ENCODE data around the gene BANF1.
"Not testable (repeated sequence)": the region's sequence is repeated elsewhere in the genome, so short reads cannot be mapped to it uniquely, and the experiment has no call there.

Gene BANF1

GRCh38 chr11:65978391-65979238, 23.7 kb upstream of the BANF1 start:
- no peak for DNase-seq (ENCODE audit: low read depth)

DNA sequence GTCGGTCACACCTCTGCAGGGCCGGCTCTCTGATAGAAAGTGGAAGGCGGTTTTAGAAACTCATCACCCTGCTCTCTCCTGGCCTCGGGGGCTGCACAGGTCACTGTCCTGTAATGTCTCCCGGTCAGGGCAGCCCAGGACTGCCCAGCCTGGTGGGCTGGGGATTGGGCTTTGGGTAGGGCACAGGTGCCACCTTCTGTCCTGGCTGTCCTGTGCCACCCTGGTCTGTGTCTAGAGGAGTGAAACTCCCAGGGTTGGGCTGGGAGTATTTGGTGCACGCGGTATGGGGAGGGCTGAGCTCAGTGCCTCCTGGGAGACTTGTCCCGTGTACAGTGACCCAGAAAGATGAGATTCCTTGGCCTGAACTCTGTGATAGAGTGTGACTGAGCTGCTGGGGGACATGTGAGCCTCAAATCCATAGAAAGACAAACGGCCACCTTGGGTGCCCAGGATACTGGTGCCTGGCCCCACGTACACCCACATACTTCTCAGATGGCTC, 23.0 kb upstream of the BANF1 start:
- no peak for DNase-seq (ENCODE audit: low read depth)

DNA sequence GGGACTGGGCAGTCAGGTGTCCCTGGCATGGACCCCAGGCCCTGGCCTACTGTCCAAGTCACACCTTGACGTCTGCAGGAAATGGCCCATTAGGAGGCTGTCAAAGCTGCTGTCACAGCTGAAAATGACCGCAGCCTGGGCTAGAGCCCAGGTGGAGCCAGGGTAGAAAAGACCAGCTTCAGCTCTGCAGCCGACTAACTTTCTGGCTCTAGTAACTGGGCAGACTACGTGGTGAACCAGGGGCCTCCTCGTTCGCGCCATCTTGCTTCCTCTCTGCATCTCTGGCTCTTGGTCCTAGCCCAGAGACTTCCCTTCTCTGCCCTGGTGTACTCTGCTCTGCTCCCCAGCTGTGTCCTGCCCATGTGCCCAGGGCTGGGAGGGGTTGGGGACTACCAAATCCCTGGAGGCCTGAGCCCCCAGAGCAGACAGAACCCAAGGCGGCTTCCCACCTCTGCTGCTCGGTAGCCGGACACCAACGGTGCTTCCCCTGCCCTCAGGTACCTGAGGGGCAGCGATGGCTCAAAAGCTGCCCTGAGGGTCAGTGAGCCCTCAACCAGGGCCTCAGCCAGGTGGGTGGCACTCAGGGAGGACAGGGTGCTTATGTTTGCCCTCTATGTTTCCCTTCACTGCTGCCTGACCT, 21.1 kb upstream of the BANF1 start:
- DNase-seq (ENCODE audit: low read depth), result no peak

DNA sequence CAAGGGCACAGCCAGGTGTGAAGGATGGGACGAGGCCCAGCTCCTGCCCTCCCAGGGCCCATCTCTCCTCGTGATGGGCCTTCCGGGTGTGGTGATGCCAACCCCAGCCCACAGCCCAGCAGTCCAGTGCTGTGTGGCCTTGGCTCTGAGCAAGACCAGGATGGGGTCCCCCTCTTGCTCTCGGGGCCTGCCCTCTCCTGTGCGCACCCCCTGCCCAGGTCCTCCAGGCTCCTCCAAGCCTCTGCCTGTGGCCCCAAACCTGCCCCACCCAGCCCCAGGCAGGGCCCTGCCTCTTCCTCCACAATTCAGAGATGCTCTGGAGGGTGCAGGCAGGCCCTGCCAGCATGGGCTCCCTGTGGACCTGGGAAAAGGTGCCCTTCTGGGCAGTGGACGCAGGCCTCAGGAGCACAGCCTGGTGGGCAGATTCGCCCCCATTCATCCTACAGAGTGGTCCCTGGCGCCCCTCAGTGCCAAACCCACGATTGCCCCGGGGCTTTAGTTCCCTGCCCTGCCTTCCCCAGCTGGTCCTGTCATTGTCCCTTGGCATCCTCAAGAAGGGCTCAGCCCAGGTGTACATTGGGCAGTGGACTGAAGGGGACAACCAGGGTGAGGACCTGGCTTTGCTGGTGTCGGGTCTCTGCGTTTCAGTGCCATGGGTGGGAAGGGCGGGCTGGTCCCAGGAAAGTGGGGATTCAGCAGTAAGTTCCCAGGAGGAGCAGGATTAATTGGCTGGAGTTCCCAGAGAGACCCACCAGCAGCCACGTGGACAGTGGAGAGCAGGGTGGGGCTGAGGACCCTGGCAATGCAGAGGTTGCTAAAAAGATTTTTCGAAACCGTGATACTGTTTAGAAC, 20.1 kb upstream of the BANF1 start:
- no peak for DNase-seq (ENCODE audit: low read depth)

DNA sequence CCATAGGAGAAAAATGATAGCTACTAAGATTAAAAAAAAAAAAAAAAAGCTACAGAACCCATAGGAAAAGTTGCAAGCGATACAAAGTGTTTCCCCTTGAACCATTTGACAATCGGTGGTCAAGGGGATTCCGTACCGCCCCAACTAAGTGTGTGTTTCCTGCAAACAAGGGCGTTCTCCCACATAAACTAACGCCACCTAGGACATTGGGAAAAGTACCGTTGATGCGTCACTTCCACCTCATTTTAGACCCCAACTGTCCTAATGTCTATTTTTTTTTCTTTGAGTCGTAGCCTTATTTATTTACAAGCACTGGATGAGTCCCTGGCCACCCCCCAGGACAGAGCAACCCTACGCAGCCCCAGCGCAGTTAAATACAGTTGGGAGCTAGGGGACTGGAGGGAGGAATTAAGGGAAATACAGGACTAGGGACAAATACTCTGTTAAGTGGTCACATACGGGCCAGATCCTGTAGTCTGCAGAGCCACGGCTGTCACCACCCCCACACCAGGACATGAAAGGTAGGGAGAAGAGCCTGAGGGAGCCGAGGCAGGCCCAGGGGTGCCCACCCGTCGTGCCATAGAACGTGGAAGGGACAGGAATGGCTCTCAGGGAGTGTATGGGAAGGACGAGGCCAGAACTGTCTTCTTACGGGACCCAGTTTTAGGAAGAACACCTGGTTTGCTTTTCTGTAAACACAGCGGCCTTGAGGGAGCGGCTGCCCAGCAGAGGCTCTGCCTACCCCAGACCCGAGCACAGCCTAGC, 19.3 kb upstream of the BANF1 start:
- DNase-seq (ENCODE audit: low read depth), result no peak

- no peak for DNase-seq (ENCODE audit: low read depth)
Measured at GRCh38 chr11:65983589-65983987, 18.7 kb upstream of the BANF1 start.

DNA sequence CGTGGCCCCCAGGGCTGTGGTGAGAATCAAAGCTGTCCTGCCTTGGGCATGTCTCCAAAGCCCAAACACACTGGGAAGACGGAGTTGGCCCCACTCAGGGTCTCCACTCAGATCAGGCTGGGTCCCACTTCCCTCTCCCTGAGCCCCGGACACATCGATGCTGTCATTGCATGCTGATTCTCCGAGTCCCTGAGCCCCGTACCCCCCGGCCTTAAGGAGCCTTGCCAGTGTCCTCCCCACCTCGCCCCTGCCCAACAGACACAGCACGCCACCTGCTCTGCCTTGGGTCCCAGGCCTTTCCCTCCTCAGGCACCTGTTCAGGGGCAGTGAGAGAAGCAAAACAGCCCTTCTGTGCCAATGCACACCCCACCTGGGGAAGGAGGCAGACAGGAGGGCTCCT, 15.0 kb upstream of the BANF1 start:
- no peak for DNase-seq (ENCODE audit: low read depth)

DNA sequence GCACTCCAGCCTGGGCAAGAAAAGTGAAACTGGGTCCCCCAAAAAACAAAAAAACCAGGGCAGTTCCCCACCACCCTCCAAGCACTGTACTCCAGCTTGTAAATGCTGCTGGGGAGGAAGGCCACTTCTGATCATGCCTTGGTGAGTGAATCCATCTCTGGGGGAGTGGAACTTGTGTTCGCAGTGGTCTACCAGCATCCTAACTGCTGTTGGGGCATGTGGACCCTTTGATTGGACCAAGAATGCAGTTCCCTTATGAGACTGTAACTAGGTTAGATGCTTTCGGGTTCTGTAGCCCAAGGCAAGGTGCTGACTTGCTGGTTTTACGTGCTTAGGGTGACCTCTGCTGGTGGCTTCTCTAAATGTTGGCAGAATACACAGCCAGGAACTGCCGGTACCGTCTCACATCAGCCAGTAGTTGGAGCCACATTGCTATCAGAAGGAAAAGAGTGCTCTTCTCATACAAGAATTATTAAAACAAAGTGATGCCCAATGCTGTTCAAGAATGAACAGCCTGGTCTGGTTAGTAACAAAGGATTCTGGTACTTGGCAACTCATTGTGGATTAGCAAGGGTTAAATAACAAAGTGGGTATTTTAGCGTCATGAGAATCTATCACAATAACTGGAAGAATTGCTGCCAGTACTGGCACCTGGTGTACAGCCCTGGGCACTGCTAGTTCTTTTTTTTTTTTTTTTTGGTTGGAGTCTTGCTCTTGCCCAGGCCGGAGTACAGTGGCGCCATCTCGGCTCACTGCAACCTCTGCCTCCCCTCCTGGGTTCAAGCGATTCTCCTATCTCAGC, 13.3 kb upstream of the BANF1 start:
- peak; percentile 68 for DNase-seq (ENCODE audit: low read depth)

DNA sequence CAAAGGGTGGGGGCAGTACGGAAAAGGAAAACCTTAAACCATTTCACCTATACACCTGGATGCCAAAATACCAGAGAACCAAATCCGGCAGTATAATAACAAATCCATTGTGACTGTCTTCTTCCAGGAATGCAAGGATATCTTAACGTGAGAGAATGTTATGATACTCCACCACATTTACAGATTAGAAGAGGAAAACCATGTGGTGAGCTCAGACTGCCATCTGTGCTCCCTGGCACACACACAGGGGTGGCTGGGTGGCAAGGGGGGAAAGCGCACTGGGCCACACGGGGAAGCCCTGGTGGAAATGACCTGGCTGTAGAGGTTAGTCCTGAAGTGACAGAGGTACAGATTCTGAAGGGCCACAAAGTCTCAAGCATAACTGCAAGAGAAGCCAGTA, 10.2 kb upstream of the BANF1 start:
- DNase-seq (ENCODE audit: low read depth), result no peak

GRCh38 chr11:65997286-65997685, 5.0 kb upstream of the BANF1 start:
- DNase-seq (ENCODE audit: low read depth), result no peak

DNA sequence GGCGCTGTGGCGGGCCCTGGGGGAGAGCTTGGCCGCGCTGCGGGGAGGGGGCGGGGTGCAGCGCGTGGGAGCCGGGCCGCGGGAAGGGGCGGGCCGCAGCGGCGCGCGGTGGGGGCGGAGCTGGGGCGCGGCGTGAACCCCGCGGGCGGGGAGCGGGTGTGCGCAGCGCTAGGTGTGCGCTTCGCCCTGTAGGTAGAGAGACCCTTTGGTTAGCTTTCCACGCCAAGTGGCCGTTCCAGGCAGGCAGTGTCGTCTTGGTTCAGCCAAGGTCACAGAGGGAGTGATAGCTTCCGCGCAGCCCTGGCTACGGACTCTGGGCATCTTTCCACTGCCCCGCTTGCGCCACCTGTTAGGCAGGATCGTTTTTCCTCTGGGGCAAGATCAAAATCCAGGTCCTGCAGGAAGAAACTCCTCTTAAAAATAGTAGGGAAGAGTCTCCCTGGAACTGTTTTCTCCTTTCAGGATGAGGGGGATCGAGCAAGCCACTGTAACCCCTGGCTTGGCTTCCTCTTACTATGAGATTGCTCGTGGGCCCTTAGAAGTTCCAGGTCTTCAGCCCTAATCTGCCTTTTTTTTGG, 434 bp downstream of the BANF1 start:
- peak; percentile 72 for DNase-seq (ENCODE audit: low read depth)

- DNase-seq (ENCODE audit: low read depth), result no peak
Measured at GRCh38 chr11:66003291-66003690, 988 bp downstream of the BANF1 start.

- DNase-seq (ENCODE audit: low read depth), result no peak
Measured at GRCh38 chr11:66004186-66004585, 1.9 kb downstream of the BANF1 start.

DNA sequence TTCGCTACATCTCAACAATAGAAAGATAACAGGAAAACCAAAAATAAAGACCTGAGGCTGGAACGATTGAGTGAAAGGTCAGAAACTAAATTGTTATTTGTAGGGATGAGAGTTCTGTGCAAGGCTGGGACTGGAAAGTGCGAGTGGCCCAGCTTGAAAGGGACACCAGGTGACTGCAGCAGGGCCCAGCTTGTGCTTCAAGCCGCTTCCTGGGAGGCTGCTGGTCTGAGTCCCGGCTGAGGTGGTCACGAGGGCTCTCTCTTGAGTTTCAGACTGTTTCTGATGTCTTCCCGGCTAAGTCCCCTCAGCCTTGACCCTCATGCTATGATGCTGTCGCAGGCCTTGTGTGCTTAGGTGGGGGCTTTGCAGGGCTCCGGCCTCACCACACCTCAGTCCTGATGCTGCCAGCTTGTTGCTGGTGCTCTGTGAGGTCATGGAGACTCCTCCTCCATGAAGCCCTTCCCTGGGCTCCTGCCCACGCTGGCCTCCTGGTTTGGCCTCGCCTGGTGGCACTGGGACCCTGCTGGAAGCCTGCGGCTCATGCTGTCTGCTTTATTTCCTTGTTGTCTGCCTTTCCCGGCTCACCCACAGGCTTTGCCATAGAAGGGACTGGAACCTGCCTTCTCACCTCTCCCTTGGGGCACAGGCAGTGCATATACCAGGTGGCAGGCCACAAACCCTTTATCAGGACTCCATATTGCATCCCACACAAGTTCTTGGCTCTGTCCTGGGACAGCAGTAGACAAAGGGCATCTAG, 4.0 kb downstream of the BANF1 start:
- DNase-seq (ENCODE audit: low read depth), result no peak

DNA sequence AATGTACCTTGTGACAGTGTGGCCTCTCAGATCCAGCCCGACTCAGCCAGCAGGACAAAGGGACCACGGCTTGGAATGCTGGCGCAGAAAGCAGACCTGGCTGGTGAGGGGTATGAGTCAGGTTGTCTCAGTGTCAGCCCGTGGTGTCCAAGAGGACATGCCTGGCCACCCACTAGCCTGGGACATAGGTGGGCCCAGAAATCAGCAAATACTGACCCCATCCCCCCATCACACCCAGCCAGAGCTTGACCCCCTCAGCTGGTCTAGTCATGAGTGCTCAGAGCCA, 4.5 kb downstream of the BANF1 start:
- no peak for DNase-seq (ENCODE audit: low read depth)

- no peak for DNase-seq (ENCODE audit: low read depth)
Measured at GRCh38 chr11:66007201-66007634, 4.9 kb downstream of the BANF1 start.

DNA sequence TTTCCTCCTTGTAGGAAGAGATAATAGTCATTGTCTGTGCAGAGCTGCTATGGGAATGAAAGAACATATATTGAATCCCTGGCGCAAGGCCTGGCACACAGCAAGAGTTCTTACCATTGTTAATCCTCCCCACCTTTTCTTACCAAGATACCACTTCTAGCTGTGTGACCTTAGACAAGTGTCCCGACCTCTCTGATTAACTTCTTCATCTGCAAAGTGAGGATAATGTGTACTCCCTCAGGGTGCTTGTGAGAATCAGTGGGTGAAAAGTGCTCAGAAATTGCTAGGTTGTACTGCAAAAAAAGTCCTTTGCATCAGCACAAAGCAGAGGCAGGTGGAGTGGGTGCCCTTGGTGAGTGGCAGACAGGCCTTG, 5.8 kb downstream of the BANF1 start:
- no peak for DNase-seq (ENCODE audit: low read depth)

DNA sequence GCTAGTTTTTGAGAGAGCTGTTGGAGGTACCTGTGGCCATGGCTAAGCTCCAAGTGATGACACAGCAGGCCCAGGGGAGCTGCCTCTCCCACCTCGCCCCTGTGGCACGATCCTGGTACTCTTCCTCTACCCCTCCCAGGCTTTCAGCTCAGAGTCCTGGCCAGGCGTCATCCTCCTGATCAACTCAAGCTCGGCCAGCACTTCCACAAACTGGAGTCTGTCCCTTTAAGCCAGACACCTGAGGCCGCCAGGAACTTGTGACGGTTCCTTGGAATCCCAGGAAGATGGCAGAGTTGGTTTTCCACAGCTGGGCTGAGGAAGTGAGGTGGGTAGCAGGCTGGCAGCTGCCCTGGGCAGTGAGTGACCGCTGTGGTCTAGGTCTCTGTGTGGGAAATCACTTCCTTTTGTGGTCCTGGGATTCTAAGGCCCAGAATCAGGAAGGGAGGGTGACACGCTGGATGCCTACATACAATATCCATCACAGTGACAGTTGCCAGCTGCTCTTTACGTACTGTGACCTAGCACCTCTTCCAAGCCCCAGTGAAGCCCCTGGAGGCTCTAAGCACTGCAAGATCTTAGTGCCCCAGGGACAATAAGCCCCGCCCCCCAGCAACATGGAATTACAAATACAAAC, 6.3 kb downstream of the BANF1 start:
- no peak for DNase-seq (ENCODE audit: low read depth)

DNA sequence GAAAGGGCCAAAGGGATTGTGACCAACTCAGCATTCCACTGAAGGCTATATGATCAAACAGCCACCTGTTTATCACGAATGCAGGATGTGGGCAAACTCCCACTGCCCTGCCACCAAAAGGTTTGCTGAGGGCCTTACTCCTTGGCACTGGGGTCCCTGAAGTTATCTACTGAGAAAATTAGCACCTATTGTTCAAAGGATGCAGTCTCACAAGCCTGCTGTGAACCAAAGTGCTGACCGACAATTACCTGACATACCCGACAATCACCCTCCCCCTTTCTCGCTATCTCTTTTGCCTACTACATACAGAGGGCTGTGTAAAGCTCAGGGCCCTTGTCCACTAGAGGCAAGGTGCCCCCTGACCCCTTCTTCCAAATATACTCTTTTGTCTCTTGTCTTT, 7.7 kb downstream of the BANF1 start:
- not testable (repeated sequence) for DNase-seq (ENCODE audit: low read depth)
